ENCODE results near the gene AMOTL1. TPM values are rescaled to one million over a fixed set of nuclear protein-coding genes. Genes with fewer than 3 reads are reported as not detected.
"Not testable (repeated sequence)": the region's sequence is repeated elsewhere in the genome, so short reads cannot be mapped to it uniquely, and the experiment has no call there.

The AMOTL1 gene
- polyA plus RNA-seq, 3 donors from 2014 or later, result 0.14 to 1.7 TPM; not detected in 1

GRCh38 chr11:94786264-94787126, 18.3 kb downstream of the AMOTL1 start:
- peak; percentile 8 to 16 (median 10) for DNase-seq
- H3K36me3 Mint-ChIP-seq, result no peaks in the 10 kb centered on the region
- peaks cover 4 to 5% of the 10 kb centered on the region in 2 donors for H3K4me1 Mint-ChIP-seq
- no peaks in the 10 kb centered on the region for H3K27me3 Mint-ChIP-seq (ENCODE audit: low read depth in 3 of 3)
- H3K9me3 Mint-ChIP-seq, result no peaks in the 10 kb centered on the region
- no peak overlapping the region for H3K27ac Mint-ChIP-seq
- H3K4me3 Mint-ChIP-seq, result no peak overlapping the region

- Mint-ChIP-seq H3K9me3 (no peaks in the 10 kb centered on the region), H3K27me3 (ENCODE audit: low read depth in 3 of 3) (no peaks in the 10 kb centered on the region), H3K4me1 (peaks cover 0 to 5% of the 10 kb centered on the region in 2 donors), H3K4me3 (no peak overlapping the region), H3K36me3 (no peaks in the 10 kb centered on the region), H3K27ac (no peak overlapping the region)
- no peak for DNase-seq
Measured at GRCh38 chr11:94787801-94788200, 19.6 kb downstream of the AMOTL1 start.

GRCh38 chr11:94788396-94788795, 20.2 kb downstream of the AMOTL1 start:
- Mint-ChIP-seq H3K9me3 (no peaks in the 10 kb centered on the region), H3K27me3 (ENCODE audit: low read depth in 3 of 3) (no peaks in the 10 kb centered on the region), H3K4me3 (no peak overlapping the region), H3K4me1 (peaks cover 0 to 5% of the 10 kb centered on the region in 2 donors), H3K27ac (no peak overlapping the region), H3K36me3 (no peaks in the 10 kb centered on the region)
- no peak for DNase-seq

GRCh38 chr11:94790197-94790596, 22.0 kb downstream of the AMOTL1 start:
- Mint-ChIP-seq H3K4me3 (no peak overlapping the region), H3K27ac (no peak overlapping the region), H3K27me3 (ENCODE audit: low read depth in 3 of 3) (no peaks in the 10 kb centered on the region), H3K4me1 (peaks cover 0 to 5% of the 10 kb centered on the region in 2 donors), H3K9me3 (no peaks in the 10 kb centered on the region), H3K36me3 (no peaks in the 10 kb centered on the region)
- DNase-seq, result no peak

- Mint-ChIP-seq H3K27me3 (ENCODE audit: low read depth in 3 of 3) (no peaks in the 10 kb centered on the region), H3K4me1 (peaks cover 0 to 5% of the 10 kb centered on the region in 2 donors), H3K36me3 (no peaks in the 10 kb centered on the region), H3K9me3 (no peaks in the 10 kb centered on the region), H3K27ac (no peak overlapping the region), H3K4me3 (no peak overlapping the region)
- DNase-seq, result no peak
Measured at GRCh38 chr11:94790661-94791180, 22.6 kb downstream of the AMOTL1 start.

- Mint-ChIP-seq H3K9me3 (no peaks in the 10 kb centered on the region), H3K36me3 (no peaks in the 10 kb centered on the region), H3K27me3 (ENCODE audit: low read depth in 3 of 3) (no peaks in the 10 kb centered on the region), H3K4me1 (peaks cover 0 to 5% of the 10 kb centered on the region in 2 donors), H3K27ac (no peak overlapping the region), H3K4me3 (no peak overlapping the region)
- DNase-seq, result no peak
Measured at GRCh38 chr11:94791216-94791889, 23.2 kb downstream of the AMOTL1 start.

- not testable (repeated sequence) for H3K4me1 Mint-ChIP-seq; DNase-seq; H3K27ac Mint-ChIP-seq; H3K27me3 Mint-ChIP-seq (ENCODE audit: low read depth in 3 of 3); H3K36me3 Mint-ChIP-seq; H3K4me3 Mint-ChIP-seq; H3K9me3 Mint-ChIP-seq
Measured at GRCh38 chr11:94791942-94792341, 23.8 kb downstream of the AMOTL1 start.

- Mint-ChIP-seq H3K27ac (peak overlapping the region in 1 of 6 donors; percentile 35), H3K9me3 (no peaks in the 10 kb centered on the region), H3K4me3 (no peak overlapping the region), H3K36me3 (no peaks in the 10 kb centered on the region), H3K4me1 (no peaks in the 10 kb centered on the region), H3K27me3 (ENCODE audit: low read depth in 3 of 3) (no peaks in the 10 kb centered on the region)
- DNase-seq, result no peak
Measured at GRCh38 chr11:94792451-94792850, 24.3 kb downstream of the AMOTL1 start.

GRCh38 chr11:94793002-94793401, 24.8 kb downstream of the AMOTL1 start:
- H3K9me3 Mint-ChIP-seq, result no peaks in the 10 kb centered on the region
- no peaks in the 10 kb centered on the region for H3K36me3 Mint-ChIP-seq
- H3K27ac Mint-ChIP-seq, result no peak overlapping the region
- no peaks in the 10 kb centered on the region for H3K27me3 Mint-ChIP-seq (ENCODE audit: low read depth in 3 of 3)
- no peak for DNase-seq
- H3K4me3 Mint-ChIP-seq, result no peak overlapping the region
- H3K4me1 Mint-ChIP-seq, result no peaks in the 10 kb centered on the region

GRCh38 chr11:94793822-94794221, 25.7 kb downstream of the AMOTL1 start:
- no peak for DNase-seq
- H3K27me3 Mint-ChIP-seq (ENCODE audit: low read depth in 3 of 3), result no peaks in the 10 kb centered on the region
- H3K4me1 Mint-ChIP-seq, result no peaks in the 10 kb centered on the region
- no peak overlapping the region for H3K4me3 Mint-ChIP-seq
- no peaks in the 10 kb centered on the region for H3K9me3 Mint-ChIP-seq
- no peak overlapping the region for H3K27ac Mint-ChIP-seq
- no peaks in the 10 kb centered on the region for H3K36me3 Mint-ChIP-seq

- no peak overlapping the region for H3K4me3 Mint-ChIP-seq
- H3K9me3 Mint-ChIP-seq, result no peaks in the 10 kb centered on the region
- no peaks in the 10 kb centered on the region for H3K27me3 Mint-ChIP-seq (ENCODE audit: low read depth in 3 of 3)
- no peak overlapping the region for H3K27ac Mint-ChIP-seq
- H3K36me3 Mint-ChIP-seq, result no peaks in the 10 kb centered on the region
- no peak for DNase-seq
- no peaks in the 10 kb centered on the region for H3K4me1 Mint-ChIP-seq
Measured at GRCh38 chr11:94794287-94795168, 26.4 kb downstream of the AMOTL1 start.

GRCh38 chr11:94795476-94796189, 27.5 kb downstream of the AMOTL1 start:
- DNase-seq, result no peak
- Mint-ChIP-seq H3K27me3 (ENCODE audit: low read depth in 3 of 3) (no peaks in the 10 kb centered on the region), H3K9me3 (no peaks in the 10 kb centered on the region), H3K36me3 (no peaks in the 10 kb centered on the region), H3K4me1 (no peaks in the 10 kb centered on the region), H3K27ac (no peak overlapping the region), H3K4me3 (no peak overlapping the region)

GRCh38 chr11:94796190-94796580, 28.0 kb downstream of the AMOTL1 start:
- no peak overlapping the region for H3K4me3 Mint-ChIP-seq
- H3K27me3 Mint-ChIP-seq (ENCODE audit: low read depth in 3 of 3), result no peaks in the 10 kb centered on the region
- no peak for DNase-seq
- no peaks in the 10 kb centered on the region for H3K4me1 Mint-ChIP-seq
- H3K36me3 Mint-ChIP-seq, result peaks cover 0 to 4% (median 4%) of the 10 kb centered on the region in 3 donors
- no peak overlapping the region for H3K27ac Mint-ChIP-seq
- no peaks in the 10 kb centered on the region for H3K9me3 Mint-ChIP-seq
